T follicular helper cell (primary cell): ENCODE measurements around the gene ZNF282.

Experiments
- DNase-seq: peaks from one replicate; pipeline ENCODE4 v3.0.0-alpha.2; 2020; ENCODE audit warnings: low read depth

ZNF282 gene

GRCh38 chr7:149191851-149192250 lies 3.5 kb upstream of the ZNF282 start:
- DNase-seq: no peak

GRCh38 chr7:149194799-149195179 lies 557 bp upstream of the ZNF282 start:
- DNase-seq: no peak

GRCh38 chr7:149196151-149196704 lies 882 bp downstream of the ZNF282 start:
- DNase-seq: no peak

- no peak for DNase-seq
These were observed 1.4 kb downstream of the ZNF282 start for GRCh38 chr7:149196705-149197171.

GRCh38 chr7:149197675-149198074 lies 2.3 kb downstream of the ZNF282 start:
- DNase-seq: no peak

GRCh38 chr7:149198161-149198816 lies 2.9 kb downstream of the ZNF282 start:
- DNase-seq: no peak

GRCh38 chr7:149199234-149199995 lies 4.1 kb downstream of the ZNF282 start:
- DNase-seq: no peak

- DNase-seq: no peak
These were observed 7.5 kb downstream of the ZNF282 start for GRCh38 chr7:149202831-149203231.

DNA sequence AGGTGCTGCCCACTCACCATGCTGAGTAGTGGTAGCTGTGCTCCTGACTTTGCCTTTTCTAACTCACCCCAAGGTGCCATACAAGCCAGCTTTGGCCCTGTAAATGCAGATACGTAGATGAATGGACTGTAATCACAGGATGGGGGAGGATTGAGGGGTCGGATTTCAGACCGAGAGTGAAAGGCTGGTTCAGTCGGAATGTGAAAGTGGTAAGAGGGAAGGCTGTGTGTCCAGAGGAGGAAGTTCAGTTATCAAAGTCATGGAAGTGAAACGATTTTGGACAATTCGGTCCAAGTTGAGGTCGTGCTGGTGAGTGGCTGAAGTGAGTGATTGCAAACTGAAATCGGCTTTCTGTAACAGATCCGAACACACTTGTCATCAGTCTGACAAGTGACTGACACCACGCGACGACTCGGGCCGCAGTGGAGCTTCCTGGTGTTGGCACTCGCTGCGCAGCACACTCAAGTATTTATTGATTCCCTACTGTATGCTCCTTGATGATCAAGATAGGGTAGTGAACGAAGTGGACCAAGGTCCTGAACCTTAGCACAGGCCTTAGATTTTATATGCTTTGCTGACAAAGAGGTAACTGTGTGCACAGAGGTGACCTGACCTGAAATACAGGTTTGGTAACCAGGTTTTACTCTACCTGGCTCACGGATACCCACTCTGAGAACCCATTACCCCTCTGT lies 10.5 kb downstream of the ZNF282 start:
- DNase-seq: no peak

DNA sequence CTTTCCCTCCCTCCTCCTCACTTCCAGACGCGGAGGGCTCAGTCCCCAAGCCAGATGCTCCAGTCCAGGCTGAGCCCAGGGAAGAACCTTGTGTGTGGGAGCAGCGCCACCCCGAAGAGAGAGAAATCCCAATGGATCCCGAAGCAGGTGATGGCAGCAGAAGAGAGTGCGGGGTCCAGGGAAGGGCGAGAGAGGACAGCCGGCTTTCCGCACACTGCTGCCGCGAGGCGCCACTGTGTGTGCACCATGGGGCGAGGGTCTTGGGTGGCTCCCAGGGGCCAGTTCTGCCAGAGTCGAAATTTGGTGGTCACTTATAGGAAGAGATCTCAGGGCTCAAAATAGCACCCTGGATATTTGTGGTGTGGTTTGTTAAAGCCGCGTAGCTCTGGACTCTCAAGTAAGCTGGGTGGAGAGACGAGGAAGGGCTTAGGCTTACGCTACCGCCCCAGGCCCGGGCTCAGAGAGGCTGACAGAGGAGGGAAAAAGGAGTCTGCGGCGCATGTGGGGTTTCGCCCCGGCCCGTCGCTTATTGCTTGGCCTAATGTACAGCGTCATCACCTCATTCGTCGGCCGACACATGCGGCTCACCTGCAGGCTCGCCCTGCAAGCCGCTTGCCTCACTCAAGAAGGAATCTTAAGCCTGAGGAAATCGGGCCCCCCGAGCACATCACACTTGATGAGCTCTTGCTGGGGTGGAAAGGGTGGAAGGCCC lies 12.1 kb downstream of the ZNF282 start:
- DNase-seq: no peak

- peak; percentile 46 for DNase-seq
These were observed 14.3 kb downstream of the ZNF282 start for GRCh38 chr7:149209518-149210269.

DNA sequence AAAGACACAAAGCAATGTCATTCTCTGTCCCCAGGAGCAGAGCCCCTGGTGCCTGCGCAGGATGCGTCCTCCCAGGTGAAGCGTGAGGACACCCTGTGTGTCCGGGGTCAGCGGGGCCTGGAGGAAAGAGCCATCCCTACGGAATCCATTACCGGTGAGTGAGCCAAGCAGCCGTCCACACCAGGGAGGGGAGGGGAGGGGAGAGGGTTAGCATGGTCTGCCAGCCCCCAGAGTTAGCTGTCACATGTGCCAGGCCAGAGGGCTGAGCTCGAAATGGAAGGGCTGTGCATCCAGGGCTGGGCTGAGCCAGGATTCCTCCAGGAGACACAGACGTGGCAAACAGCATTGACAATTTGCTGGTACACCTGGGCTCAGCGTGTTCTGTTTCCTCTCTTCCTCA lies 15.2 kb downstream of the ZNF282 start:
- no peak for DNase-seq

GRCh38 chr7:149214020-149214720 lies 18.8 kb downstream of the ZNF282 start:
- DNase-seq: no peak

DNA sequence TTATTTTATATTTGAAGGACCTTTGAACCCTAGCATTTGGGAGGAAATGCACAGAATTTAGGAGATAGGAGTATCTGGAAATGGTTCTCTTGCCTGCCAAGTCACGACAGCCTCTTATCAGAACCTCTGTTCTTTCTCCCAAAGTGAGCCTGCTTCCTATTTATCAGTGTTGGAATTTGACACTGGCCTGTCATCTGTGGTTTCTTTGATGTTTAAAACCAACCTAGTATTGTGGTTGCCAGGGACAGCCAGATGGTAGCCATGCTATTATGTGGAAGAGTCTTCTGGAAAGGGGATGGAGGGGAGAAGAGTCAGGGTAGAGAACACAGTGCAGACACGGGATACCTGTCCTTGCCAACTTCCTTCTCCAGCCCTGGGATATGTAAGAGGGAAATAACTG lies 21.1 kb downstream of the ZNF282 start:
- DNase-seq: no peak

DNA sequence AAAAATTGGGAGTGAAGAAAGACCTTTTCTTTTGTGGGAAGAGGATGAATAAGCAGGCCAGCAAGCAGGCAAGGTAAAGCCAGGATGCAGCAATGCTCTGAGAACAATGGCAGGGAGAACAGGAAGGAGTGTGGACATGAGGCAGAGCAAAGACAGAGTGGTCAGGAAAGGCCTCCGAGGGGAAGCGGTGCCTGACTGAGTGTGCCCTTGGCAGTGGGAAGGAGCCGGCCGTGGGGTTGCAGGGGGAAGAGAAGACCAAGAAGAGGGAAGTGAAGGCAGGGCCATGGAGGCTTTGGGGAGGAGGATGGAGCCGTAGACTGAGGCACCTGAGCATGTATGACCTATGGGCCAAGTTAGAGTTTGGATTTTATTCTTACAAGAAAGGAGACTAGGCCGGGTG lies 22.2 kb downstream of the ZNF282 start:
- DNase-seq: no peak

- DNase-seq: no peak
These were observed 23.4 kb downstream of the ZNF282 start for GRCh38 chr7:149218469-149219420.

GRCh38 chr7:149220534-149220933 lies 25.2 kb downstream of the ZNF282 start:
- DNase-seq: no peak

- DNase-seq: no peak
These were observed 27.8 kb downstream of the ZNF282 start for GRCh38 chr7:149223176-149223575.

DNA sequence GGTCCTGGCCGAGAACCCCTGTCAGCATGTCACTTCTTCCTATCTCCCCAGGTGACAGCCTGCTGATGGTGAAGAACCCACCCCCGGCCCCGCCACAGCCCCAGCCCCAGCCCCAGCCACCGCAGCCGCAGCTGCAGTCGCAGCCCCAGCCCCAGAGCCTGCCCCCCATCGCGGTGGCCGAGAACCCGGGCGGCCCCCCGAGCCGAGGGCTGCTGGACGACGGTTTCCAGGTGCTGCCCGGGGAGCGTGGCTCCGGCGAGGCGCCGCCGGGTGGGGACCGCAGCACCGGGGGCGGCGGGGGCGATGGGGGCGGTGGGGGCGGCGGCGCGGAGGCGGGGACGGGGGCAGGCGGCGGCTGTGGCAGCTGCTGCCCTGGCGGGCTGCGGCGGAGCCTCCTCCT lies 28.4 kb downstream of the ZNF282 start:
- DNase-seq: no peak
